HUES48 (cell line): ENCODE results near the gene SPOCK3.
"Not testable (repeated sequence)": the region's sequence is repeated elsewhere in the genome, so short reads cannot be mapped to it uniquely, and the experiment has no call there.

ENCODE experiments used
- H3K27ac ChIP-seq: one replicate; pipeline ENCODE4 v1.7.0; 2013; ENCODE audit warnings: low read depth, low read length, inconsistent platforms
- H3K27me3 ChIP-seq: 2 replicates; pipeline ENCODE4 v1.6.1; 2013; ENCODE audit warnings: mild to moderate bottlenecking, low read length; ENCODE audit not compliant: control insufficient read depth, insufficient read depth
- H3K36me3 ChIP-seq: 2 replicates; pipeline ENCODE4 v1.6.1; 2013; ENCODE audit warnings: low read length; ENCODE audit not compliant: control insufficient read depth, insufficient read depth
- H3K4me1 ChIP-seq: 2 replicates; pipeline ENCODE4 v1.6.1; 2013; ENCODE audit warnings: mild to moderate bottlenecking, low read length; ENCODE audit not compliant: control insufficient read depth, insufficient read depth
- H3K4me3 ChIP-seq: 2 replicates; pipeline ENCODE4 v1.5.1; 2013; ENCODE audit warnings: mild to moderate bottlenecking, low read depth, low read length
- H3K9ac ChIP-seq: 2 replicates; pipeline ENCODE4 v1.6.1; 2013; ENCODE audit warnings: mild to moderate bottlenecking, low read depth, low read length, moderate library complexity
- H3K9me3 ChIP-seq: 2 replicates; pipeline ENCODE4 v1.6.1; 2013; ENCODE audit warnings: low read length; ENCODE audit not compliant: control insufficient read depth, insufficient read depth

SPOCK3 gene

DNA sequence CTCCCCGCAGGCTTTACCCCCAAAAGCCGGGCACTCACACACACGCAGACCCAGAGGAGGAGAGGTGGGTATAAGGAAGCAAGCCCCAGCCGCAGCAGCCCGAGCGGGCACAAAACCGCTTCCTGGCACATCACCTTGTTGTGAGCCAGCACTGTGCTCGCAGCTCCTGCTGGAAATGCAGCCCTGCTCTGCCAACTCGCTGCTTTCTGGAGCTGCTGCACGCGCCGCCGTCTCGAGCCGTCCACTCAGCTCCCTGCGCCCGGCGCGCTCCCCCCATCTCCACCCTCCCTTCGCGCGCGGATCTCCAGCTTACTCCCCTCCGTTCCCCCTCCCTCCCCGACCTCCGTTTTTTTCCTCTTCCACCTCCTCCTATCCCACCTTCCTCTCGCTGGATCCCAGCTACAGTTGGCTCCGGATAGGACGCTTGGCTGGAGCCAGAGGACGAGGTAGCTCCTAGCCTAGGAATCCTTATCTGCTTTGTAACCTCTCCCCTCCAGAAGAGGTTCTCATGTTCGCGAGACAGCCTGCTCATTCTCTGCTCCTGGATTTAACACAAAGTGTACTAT, at the start of gene SPOCK3:
Gene SPOCK3, minus strand, starts transcription at position 179 of the 566 bp plus-strand sequence.
- H3K36me3 ChIP-seq: no peaks in the 10 kb centered on the region
- peaks cover 38% of the 10 kb centered on the region for H3K27me3 ChIP-seq
- H3K4me3 ChIP-seq: peak within 1 kb of the TSS; percentile 76
- no peaks in the 10 kb centered on the region for H3K9me3 ChIP-seq
- H3K4me1 ChIP-seq: 0 out of 2 replicates have a peak, but pooled peaks cover 4% of the 10 kb centered on the region
- H3K27ac ChIP-seq: no peak within 1 kb of the TSS
- H3K9ac ChIP-seq: no peak within 1 kb of the TSS

DNA sequence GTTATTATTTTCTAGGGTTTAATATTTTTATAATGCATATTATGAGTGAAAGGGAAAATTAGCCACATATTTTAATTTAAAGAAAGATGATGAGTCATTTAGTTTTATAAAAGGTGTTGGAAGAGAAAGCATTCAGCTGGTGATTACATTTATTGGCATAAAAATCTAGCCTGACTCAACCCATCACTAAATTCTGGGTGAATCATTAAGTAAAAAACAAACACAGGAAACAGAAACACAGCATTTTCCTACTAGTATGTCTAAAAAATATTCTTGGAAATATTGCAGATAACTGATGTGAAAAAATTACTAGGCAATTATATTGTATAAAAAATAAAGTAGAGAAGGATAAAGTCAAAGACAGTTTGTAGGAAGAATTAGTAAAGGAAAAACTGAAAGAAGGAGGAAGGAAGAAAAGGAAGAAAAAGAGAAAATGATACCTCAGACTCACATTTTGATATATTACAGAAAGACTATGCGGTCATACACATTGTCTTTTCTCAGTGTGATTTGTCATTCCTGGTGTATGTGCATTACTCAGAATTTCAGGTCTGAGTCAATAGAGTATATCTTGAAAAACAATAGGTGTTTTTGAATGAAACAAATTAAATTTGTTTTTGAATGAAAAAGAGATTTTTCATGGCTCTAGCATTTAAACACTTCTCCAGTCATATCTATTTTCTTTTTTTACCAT, 48.0 kb upstream of the SPOCK3 start:
- no peaks in the 10 kb centered on the region for H3K9me3 ChIP-seq
- no peaks in the 10 kb centered on the region for H3K27me3 ChIP-seq
- no peak overlapping the region for H3K27ac ChIP-seq
- H3K9ac ChIP-seq: no peak overlapping the region
- H3K4me3 ChIP-seq: no peak overlapping the region
- H3K4me1 ChIP-seq: peaks cover 5% of the 10 kb centered on the region; the same call in 1 of the 2 replicates
- H3K36me3 ChIP-seq: no peaks in the 10 kb centered on the region

DNA sequence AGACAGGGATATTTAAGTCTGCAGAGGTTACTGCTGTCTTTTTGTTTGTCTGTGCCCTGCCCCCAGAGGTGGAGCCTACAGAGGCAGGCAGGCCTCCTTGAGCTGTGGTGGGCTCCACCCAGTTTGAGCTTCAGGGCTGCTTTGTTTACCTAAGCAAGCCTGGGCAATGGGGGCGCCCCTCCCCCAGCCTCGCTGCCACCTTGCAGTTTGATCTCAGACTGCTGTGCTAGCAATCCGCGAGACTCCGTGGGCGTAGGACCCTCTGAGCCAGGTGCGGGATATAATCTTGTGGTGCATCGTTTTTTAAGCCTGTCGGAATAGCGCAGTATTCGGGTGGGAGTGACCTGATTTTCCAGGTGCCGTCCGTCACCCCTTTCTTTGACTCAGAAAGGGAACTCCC, 47.3 kb upstream of the SPOCK3 start:
- not testable (repeated sequence) for H3K27me3 ChIP-seq, H3K9ac ChIP-seq

GRCh38 chr4:167274351-167274750, 40.1 kb upstream of the SPOCK3 start:
- no peak overlapping the region for H3K4me3 ChIP-seq
- H3K9ac ChIP-seq: no peak overlapping the region
- no peaks in the 10 kb centered on the region for H3K4me1 ChIP-seq
- H3K27me3 ChIP-seq: no peaks in the 10 kb centered on the region
- no peaks in the 10 kb centered on the region for H3K9me3 ChIP-seq
- H3K36me3 ChIP-seq: no peaks in the 10 kb centered on the region
- H3K27ac ChIP-seq: no peak overlapping the region

More for the DNA sequence above, 47.3 kb upstream of the SPOCK3 start:
- H3K36me3 ChIP-seq, H3K9me3 ChIP-seq, H3K4me1 ChIP-seq, H3K27ac ChIP-seq, H3K4me3 ChIP-seq: not testable (repeated sequence)

DNA sequence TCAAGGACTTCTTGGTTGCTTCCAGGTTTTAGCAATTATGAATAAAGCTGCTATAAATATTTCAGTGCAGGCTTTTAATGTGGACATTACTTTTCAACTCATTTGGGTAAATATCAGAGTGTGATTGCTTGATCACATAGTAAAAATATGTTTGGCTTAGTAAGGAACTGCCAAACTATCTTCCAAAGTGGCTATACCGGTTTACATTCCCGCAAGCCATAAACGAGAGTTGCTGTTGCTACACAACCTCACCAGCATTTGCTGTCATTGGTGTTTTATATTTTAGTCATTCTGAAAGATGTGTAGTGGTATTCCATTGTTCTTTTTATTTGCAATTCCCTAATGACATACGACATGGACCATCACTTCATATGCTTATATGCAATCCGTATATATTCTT, 30.9 kb upstream of the SPOCK3 start:
- Histone ChIP-seq H3K27me3 (no peaks in the 10 kb centered on the region), H3K9me3 (no peaks in the 10 kb centered on the region), H3K4me3 (no peak overlapping the region), H3K36me3 (no peaks in the 10 kb centered on the region), H3K4me1 (peaks cover 6% of the 10 kb centered on the region; the same call in 1 of the 2 replicates), H3K9ac (no peak overlapping the region), H3K27ac (no peak overlapping the region)

DNA sequence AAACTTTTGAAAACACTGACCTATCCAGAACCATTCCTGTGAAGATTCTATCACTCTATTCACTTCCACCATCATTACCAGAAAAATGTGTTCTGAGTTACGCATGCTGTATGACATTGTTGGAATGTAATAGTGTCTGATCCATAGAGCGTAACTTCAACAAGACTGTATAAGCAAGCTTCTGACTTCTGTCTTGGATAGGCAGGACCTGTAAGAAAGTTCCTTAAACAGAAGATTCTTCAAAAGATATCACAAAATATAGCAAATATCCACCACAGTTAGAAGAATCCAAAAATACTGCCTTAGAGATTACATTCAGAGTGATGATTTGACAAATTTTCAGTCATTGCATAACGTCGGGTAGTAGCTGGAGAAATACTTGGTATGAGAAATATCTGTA, 14.0 kb upstream of the SPOCK3 start:
- no peaks in the 10 kb centered on the region for H3K9me3 ChIP-seq
- H3K27me3 ChIP-seq: no peaks in the 10 kb centered on the region
- no peak overlapping the region for H3K27ac ChIP-seq
- no peak overlapping the region for H3K9ac ChIP-seq
- no peaks in the 10 kb centered on the region for H3K36me3 ChIP-seq
- H3K4me3 ChIP-seq: no peak overlapping the region
- H3K4me1 ChIP-seq: no peaks in the 10 kb centered on the region

DNA sequence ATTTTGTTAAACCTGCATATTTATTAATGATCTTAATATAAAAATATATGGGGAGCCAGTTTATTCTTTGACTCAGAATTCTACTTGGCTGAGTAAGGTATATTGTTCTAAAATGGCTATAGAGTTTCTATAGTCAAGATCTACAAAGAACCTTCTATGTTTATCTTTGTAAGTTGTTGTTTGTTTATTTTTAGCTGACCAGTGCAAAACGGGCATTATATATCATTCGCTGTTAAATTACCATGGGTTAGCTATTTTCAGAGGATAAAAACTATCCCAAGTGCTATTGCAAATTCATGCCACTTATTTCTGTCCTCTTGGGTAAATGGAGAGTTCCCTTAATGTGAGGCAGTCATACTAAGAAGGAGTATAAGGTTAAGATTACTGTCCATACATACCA, 5.3 kb upstream of the SPOCK3 start:
- Histone ChIP-seq H3K9me3 (no peaks in the 10 kb centered on the region), H3K36me3 (no peaks in the 10 kb centered on the region), H3K4me3 (no peak overlapping the region), H3K9ac (no peak overlapping the region), H3K27me3 (peaks cover 10% of the 10 kb centered on the region), H3K27ac (no peak overlapping the region), H3K4me1 (no peaks in the 10 kb centered on the region)

- Histone ChIP-seq H3K27ac (no peak overlapping the region), H3K27me3 (peaks cover 24% of the 10 kb centered on the region), H3K4me1 (no peaks in the 10 kb centered on the region)
Observed at GRCh38 chr4:167238226-167238625, 3.9 kb upstream of the SPOCK3 start.

DNA sequence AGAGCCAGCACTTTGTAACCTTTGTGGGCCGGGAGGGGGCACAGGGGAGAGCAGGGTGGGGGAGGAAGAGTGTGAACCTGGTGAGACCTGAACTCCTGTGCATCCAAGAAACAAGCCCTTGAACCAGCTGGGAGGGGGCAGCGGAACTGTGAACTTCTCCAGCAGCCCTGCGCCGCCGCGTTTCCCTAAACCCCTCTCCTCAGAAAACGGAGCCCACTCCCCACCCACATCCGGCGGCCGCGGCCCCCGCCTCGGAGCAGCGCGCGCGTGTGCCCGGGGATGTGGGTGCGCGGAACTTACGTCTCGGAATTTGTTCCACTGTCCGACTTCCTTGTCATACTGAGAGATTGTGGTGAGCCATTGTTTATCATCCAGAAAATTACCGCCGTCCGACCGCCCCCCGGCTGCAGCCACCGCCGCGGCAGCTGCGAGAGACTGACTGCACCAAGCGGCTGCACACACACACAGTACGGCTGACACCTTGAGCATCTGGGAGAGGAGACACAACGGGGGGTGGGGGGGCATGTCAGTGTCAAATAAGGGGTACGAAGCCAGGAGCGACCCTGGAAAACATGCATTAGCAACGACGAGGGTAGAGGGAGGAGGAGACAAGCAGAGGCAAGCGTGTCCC, 494 bp downstream of the SPOCK3 start:
- no peak overlapping the region for H3K9ac ChIP-seq
- no peaks in the 10 kb centered on the region for H3K9me3 ChIP-seq
- H3K4me3 ChIP-seq: peak overlapping the region; percentile 76
- no peaks in the 10 kb centered on the region for H3K36me3 ChIP-seq
- H3K27me3 ChIP-seq: peaks cover 38% of the 10 kb centered on the region
- no peak overlapping the region for H3K27ac ChIP-seq
- 0 out of 2 replicates have a peak, but pooled peaks cover 4% of the 10 kb centered on the region for H3K4me1 ChIP-seq

More at GRCh38 chr4:167238226-167238625, 3.9 kb upstream of the SPOCK3 start:
- Histone ChIP-seq H3K9ac (no peak overlapping the region), H3K4me3 (no peak overlapping the region), H3K36me3 (no peaks in the 10 kb centered on the region), H3K9me3 (no peaks in the 10 kb centered on the region)

GRCh38 chr4:167232805-167233684, 1.2 kb downstream of the SPOCK3 start:
- peak overlapping the region; percentile 76 for H3K4me3 ChIP-seq

More at GRCh38 chr4:167232805-167233684, 1.2 kb downstream of the SPOCK3 start:
- 0 out of 2 replicates have a peak, but pooled peaks cover 4% of the 10 kb centered on the region for H3K4me1 ChIP-seq
- no peaks in the 10 kb centered on the region for H3K36me3 ChIP-seq
- no peak overlapping the region for H3K27ac ChIP-seq
- peaks cover 38% of the 10 kb centered on the region for H3K27me3 ChIP-seq
- no peaks in the 10 kb centered on the region for H3K9me3 ChIP-seq
- H3K9ac ChIP-seq: no peak overlapping the region
